GM19043 (cell line): ENCODE results near the gene PES1.
"Not testable (repeated sequence)": the region's sequence is repeated elsewhere in the genome, so short reads cannot be mapped to it uniquely, and the experiment has no call there.

Source experiments
- ATAC-seq: cut with Tn5 transposase; IDR thresholded peaks from one replicate; pipeline ENCODE4 v1.9.1; 2021; ENCODE audit warnings: low read depth; ENCODE audit not compliant: unreplicated experiment

The PES1 gene

GRCh38 chr22:30609260-30610185 lies 17.8 kb upstream of the PES1 start:
- ATAC-seq: peak; percentile 46

DNA sequence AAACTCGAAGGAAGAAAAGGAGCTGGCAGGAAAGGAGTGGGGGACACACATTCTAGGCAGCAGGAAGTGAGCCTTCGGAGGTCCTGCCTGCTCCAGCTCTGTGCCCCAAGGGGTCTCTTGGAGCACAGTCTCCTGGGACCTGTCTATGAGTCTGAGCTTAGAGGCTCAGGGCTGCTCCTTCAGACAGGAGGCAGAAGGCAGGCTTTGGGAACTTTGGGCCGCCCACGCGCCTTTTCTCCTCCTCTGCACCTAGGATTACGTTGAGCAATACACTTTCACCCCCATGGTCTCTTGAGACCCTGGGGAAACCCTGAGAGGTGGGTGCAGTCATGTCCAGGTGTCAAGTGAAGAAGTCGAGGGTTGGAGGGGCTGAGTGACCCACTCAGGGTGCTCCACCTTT lies 16.2 kb upstream of the PES1 start:
- ATAC-seq: no peak

GRCh38 chr22:30607300-30607930 lies 15.7 kb upstream of the PES1 start:
- no peak for ATAC-seq

GRCh38 chr22:30606455-30607299 lies 15.0 kb upstream of the PES1 start, which contains the start of gene TCN2:
Gene TCN2, plus strand, starts transcription at chr22:30607174. Its CDS starts 158 bp downstream, at chr22:30607332.
- ATAC-seq: peak; percentile 53

- ATAC-seq: no peak
These were observed 13.9 kb upstream of the PES1 start for GRCh38 chr22:30605449-30606110.

- no peak for ATAC-seq
These were observed 13.0 kb upstream of the PES1 start for GRCh38 chr22:30604723-30605122.

GRCh38 chr22:30603801-30604200 lies 12.1 kb upstream of the PES1 start:
- no peak for ATAC-seq

DNA sequence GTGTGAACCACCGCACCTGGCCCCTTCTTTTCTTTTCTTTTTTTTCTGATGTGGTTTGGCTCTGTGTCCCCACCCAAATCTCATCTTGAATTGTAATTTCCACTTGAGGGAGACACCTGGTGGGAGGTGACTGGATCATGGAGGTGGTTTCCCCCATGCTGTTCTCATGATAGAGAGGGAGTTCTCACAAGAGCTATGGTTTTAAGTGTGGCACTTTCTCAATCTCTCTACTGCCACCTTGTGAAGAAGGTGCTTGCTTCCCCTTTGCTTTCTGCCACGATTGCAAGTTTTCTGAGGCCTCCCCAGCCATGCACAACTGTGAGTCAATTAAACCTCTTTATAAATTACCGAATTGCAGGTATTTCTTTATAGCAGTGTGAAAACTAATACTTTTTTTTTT lies 10.3 kb upstream of the PES1 start:
- ATAC-seq: no peak

DNA sequence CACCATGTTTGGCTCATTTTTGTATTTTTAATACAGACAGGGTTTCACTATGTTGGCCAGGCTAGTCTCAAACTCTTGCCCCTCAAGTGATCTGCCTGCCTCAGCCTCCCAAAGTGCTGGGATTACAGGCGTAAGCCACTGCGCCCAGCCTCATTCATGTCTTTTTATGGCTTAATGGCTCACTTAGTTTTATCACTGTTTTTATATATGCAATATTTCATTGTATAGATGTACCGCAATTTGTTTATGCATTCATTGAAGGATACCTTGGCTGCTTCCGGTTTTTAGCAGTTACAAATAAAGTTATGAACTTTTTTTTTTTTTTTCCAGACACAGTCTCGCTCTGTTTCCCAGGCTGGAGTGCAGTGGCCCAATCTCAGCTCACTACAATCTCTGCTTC lies 9.8 kb upstream of the PES1 start:
- no peak for ATAC-seq

- no peak for ATAC-seq
These were observed 9.2 kb upstream of the PES1 start for GRCh38 chr22:30600921-30601320.

DNA sequence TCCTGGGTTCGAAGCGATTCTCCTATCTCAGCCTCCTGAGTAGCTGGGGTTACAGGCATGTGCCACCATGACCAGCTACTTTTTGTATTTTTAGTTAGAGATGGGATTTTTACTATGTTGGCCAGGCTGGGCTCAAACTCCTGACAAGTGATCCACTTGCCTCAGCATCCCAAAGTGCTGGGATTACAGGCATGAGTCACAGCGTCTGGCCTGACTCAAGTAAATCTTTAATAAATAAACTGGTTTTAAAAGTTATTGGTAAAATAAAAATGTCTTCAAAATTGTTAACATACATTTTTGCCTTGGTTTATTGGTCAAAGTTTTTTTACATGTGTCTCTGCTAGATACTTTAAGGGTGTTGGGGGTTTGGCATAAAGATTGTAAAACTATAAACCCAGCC lies 7.3 kb upstream of the PES1 start:
- no peak for ATAC-seq

DNA sequence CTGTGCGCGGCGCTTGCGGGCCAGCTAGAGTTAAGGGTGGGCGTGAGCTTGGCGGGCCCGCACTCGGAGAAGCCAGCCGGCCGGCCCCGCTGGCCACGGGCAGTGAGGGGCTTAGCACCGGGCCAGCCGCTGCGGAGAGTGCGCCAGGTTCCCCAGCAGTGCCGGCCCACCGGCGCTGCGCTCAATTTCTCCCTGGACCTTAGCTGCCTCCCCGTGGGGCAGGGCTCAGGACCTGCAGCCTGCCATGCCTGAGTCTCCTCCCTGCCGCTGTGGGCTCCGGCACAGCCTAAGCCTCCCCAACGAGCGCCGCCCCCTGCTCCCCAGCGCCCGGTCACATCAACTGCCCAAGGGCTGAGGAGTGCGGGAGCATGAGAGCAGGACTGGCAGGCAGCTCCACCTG lies 5.2 kb upstream of the PES1 start:
- ATAC-seq: no peak

DNA sequence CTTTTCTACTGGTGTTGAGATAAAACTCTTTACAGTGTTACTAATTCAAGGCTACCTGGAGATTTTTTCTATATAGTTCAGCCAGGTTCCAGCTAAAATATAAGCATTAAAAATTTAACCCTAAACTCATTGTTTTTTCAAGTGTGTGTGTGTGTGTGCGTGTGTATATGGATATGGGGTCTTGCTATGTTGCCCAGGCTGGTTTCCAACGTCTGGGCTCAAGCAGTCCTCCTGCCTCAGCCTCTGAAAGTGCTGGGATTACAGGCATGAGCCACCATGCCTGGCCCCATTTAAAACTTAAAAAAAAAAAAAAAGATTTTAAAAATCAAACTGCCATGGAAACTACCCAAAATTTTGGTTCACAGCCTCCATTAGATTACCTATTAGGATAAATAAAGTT lies 4.5 kb upstream of the PES1 start:
- no peak for ATAC-seq

DNA sequence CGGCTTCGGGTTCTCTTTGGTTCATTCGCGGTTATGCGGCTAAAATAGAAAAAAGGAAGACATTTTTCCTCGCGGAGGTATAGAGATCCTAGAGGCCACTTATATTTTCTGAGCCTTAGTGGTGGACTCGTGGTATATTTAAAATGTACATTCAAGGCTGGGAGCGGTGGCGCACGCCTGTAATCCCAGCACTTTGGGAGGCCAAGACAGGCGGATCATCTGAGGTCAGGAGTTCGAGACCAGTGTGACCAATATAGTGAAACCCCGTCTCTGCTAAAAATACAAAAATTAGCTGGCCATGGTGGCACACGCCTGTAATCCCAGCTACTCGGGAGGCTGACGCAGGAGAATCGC lies 627 bp upstream of the PES1 start:
- ATAC-seq: not testable (repeated sequence)

DNA sequence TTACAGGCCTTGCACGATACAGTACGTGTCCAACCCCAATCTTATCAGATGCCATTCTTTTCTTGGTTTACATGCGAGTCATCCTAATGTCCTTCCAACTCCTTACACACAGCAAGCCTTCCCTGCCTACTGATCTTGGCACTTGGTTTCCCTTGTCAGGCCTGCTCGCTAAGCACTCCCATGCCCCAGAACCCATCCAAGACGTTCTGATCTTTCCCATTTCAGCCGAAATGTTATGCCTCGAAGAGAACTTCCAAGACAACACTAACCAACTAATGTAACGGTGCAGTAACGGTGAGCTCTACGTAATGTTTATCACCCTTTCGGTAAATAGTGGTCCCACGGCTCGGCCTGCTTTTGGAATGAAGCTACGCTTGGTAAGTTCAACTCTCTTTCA lies 521 bp downstream of the PES1 start:
- no peak for ATAC-seq

DNA sequence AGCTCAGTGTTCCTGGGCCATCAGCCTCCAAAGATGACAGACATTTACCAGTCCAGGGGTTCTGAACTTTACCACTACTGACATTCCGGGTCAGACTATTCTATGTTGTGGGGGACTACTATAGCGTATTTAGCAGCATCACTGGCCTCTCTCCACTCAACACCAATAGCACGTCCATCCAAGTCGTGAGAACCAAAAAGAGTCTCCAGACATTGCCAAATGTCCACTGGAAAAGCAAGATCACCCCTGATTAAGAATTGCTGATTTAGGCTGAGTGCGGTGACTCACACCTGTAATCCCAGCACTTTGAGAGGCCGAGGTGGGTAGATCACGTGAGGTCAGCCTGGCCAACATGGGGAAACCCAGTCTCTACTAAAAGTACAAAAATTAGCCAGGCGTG lies 5.3 kb downstream of the PES1 start:
- no peak for ATAC-seq

DNA sequence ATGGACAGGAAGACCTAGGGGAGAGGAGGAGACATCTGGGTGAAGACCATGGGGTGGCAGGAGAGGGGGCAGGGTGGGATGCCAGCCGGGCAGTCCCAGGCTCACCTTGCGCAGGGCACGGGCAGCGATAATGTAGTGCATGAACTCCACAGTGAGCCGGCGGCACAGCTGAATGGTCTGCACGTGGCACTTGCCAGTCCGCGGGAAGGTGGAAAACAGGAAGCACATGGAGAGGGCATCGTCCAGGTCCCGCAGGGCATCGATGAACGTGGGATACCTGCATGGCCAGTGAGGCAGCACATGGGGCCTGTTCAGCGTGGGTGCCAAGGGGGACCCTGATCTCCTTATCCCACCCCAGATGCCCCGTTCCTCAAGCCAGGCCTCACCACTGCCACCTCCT lies 7.3 kb downstream of the PES1 start:
- ATAC-seq: no peak

DNA sequence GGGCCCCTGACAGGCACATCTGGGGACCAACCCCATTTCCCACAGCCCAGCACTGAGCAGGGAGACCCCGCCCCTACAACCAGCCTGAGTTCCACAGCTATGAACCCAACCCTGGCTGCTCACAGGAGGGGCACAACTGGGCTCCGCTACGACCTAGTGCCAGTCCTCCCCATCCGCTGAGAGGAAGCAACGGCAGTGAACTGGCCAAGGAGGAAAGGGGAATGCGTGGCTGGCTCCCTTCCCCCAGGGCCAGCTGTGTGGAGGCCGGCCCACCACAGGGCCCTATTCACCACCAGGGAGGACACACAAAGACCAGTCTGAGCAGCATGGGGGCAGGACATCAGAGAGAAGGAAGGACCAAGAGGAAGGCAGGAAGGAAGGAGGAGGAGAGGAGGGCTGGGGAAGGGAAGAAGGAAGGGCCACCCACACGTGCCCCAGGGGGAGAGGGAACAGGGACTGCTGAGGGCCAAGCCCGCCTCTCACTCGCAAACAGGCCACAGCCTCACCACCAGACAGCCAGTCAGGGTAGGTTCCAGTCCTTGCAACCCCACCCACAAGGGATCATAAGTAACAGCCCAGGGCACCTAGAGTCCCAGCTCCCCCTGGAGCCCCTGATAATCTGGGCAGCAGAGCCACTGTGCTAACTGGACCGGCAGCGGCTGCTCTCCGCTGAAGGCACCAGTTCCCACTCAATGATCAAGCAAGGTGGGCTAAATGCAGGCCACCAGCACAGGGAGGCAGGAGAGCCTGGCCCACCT lies 8.7 kb downstream of the PES1 start:
- no peak for ATAC-seq

GRCh38 chr22:30582051-30582450 lies 9.7 kb downstream of the PES1 start:
- no peak for ATAC-seq

- ATAC-seq: no peak
These were observed 10.8 kb downstream of the PES1 start for GRCh38 chr22:30580896-30581295.
